Skin epidermis (tissue), 12 donors: ENCODE data around the gene PDIA2.

Experiments
- H3K27ac ChIP-seq, 21 experiments: fragments of 200-600 bp; sonication (generic) in 11 of 21; one replicate each; pipeline ENCODE4 v1.5.0; 2020; ENCODE audit warnings: mild to moderate bottlenecking in 3 of 21, inconsistent platforms in 2 of 21, moderate library complexity in 2 of 21
- H3K4me3 ChIP-seq, 7 experiments: fragments of 200-600 bp; sonication (generic) in 2 of 7; one replicate each; pipeline ENCODE4 v1.5.0; 2020; ENCODE audit warnings: inconsistent platforms in 2 of 7, mild to moderate bottlenecking in 2 of 7, moderate library complexity in 1 of 7

PDIA2 gene

GRCh38 chr16:291539-291938, 8.6 kb downstream of the PDIA2 start:
- Histone ChIP-seq H3K27ac (no peak overlapping the region), H3K4me3 (no peak overlapping the region)

- no peak overlapping the region for H3K27ac ChIP-seq
- no peak overlapping the region for H3K4me3 ChIP-seq
Observed at GRCh38 chr16:293043-293775, 10.2 kb downstream of the PDIA2 start.

GRCh38 chr16:296276-296675, 13.3 kb downstream of the PDIA2 start:
- H3K4me3 ChIP-seq, result no peak overlapping the region
- no peak overlapping the region for H3K27ac ChIP-seq

GRCh38 chr16:296806-297510, 14.0 kb downstream of the PDIA2 start:
- no peak overlapping the region for H3K27ac ChIP-seq
- no peak overlapping the region for H3K4me3 ChIP-seq

GRCh38 chr16:297832-298231, 14.9 kb downstream of the PDIA2 start:
- Histone ChIP-seq H3K27ac (no peak overlapping the region), H3K4me3 (no peak overlapping the region)

GRCh38 chr16:301235-301634, 18.3 kb downstream of the PDIA2 start:
- Histone ChIP-seq H3K4me3 (no peak overlapping the region), H3K27ac (no peak overlapping the region)

GRCh38 chr16:301950-302349, 19.0 kb downstream of the PDIA2 start:
- no peak overlapping the region for H3K27ac ChIP-seq
- H3K4me3 ChIP-seq, result no peak overlapping the region

- H3K27ac ChIP-seq, result no peak overlapping the region
- no peak overlapping the region for H3K4me3 ChIP-seq
Observed at GRCh38 chr16:303760-304505, 21.0 kb downstream of the PDIA2 start.

GRCh38 chr16:305916-306626, 23.1 kb downstream of the PDIA2 start:
- peak overlapping the region in 3 of 21 experiments; percentile 25 to 50 (median 37) for H3K27ac ChIP-seq
- no peak overlapping the region for H3K4me3 ChIP-seq

GRCh38 chr16:306911-307370, 24.0 kb downstream of the PDIA2 start:
- Histone ChIP-seq H3K4me3 (no peak overlapping the region), H3K27ac (peak overlapping the region in 1 of 21 experiments; percentile 25)

- Histone ChIP-seq H3K4me3 (no peak overlapping the region), H3K27ac (no peak overlapping the region)
Observed at GRCh38 chr16:307691-308312, 24.8 kb downstream of the PDIA2 start.

- no peak overlapping the region for H3K27ac ChIP-seq
- H3K4me3 ChIP-seq, result no peak overlapping the region
Observed at GRCh38 chr16:309476-309875, 26.5 kb downstream of the PDIA2 start.

GRCh38 chr16:311725-312124, 28.8 kb downstream of the PDIA2 start:
- H3K27ac ChIP-seq, result no peak overlapping the region

GRCh38 chr16:314351-314750, 31.4 kb downstream of the PDIA2 start:
- Histone ChIP-seq H3K4me3 (no peak overlapping the region), H3K27ac (no peak overlapping the region)

More at GRCh38 chr16:311725-312124, 28.8 kb downstream of the PDIA2 start:
- no peak overlapping the region for H3K4me3 ChIP-seq

GRCh38 chr16:314795-315299, 31.9 kb downstream of the PDIA2 start:
- Histone ChIP-seq H3K27ac (no peak overlapping the region), H3K4me3 (no peak overlapping the region)

- no peak overlapping the region for H3K4me3 ChIP-seq
- no peak overlapping the region for H3K27ac ChIP-seq
Observed at GRCh38 chr16:316741-317464, 33.9 kb downstream of the PDIA2 start.

GRCh38 chr16:317583-317982, 34.6 kb downstream of the PDIA2 start:
- Histone ChIP-seq H3K27ac (no peak overlapping the region), H3K4me3 (no peak overlapping the region)

- Histone ChIP-seq H3K27ac (no peak overlapping the region), H3K4me3 (no peak overlapping the region)
Observed at GRCh38 chr16:318628-319027, 35.7 kb downstream of the PDIA2 start.

- H3K27ac ChIP-seq, result no peak overlapping the region
- no peak overlapping the region for H3K4me3 ChIP-seq
Observed at GRCh38 chr16:320206-320605, 37.2 kb downstream of the PDIA2 start.
